Gastroesophageal sphincter (tissue), 4 donors: ENCODE measurements around the gene JCAD. TPM values are rescaled to one million over a fixed set of nuclear protein-coding genes. Genes with fewer than 3 reads are reported as not detected.

Experiments used
- ATAC-seq: fragments of 150-250 bp; one replicate; pipeline ENCODE4 v1.9.1; 2016; ENCODE audit warnings: mild to moderate bottlenecking, moderate library complexity
- H3K27ac ChIP-seq, 4 donors: fragments of 200-600 bp; sonication (generic) in 3 of 4; 1 replicate in 3 of 4; 2 replicates in 1 of 4; pipeline ENCODE4 v1.5.1; 2016 to 2019
- H3K27me3 ChIP-seq: fragments of 200-600 bp; sonication (generic); one replicate; pipeline ENCODE4 v1.5.1; 2019
- H3K36me3 ChIP-seq, 2 donors: fragments of 200-600 bp; sonication (generic); one replicate each; pipeline ENCODE4 v1.5.1; 2019; ENCODE audit warnings: control low read depth in 1 of 2
- H3K4me1 ChIP-seq, 3 donors: fragments of 200-600 bp; sonication (generic); 1 replicate in 2 of 3; 2 replicates in 1 of 3; pipeline ENCODE4 v1.5.1; 2016 to 2019; ENCODE audit warnings: control low read depth in 2 of 3
- H3K4me3 ChIP-seq, 2 donors: fragments of 200-600 bp; sonication (generic); one replicate each; pipeline ENCODE4 v1.5.1; 2019; ENCODE audit warnings: mild to moderate bottlenecking in 1 of 2, moderate library complexity in 1 of 2
- H3K9me3 ChIP-seq, 3 donors: fragments of 200-600 bp; sonication (generic); one replicate each; pipeline ENCODE4 v1.5.1; 2017 to 2019; ENCODE audit warnings: control low read depth in 2 of 3
- EP300 ChIP-seq: sonication (generic); formaldehyde crosslinking; IDR thresholded peaks from one replicate; pipeline ENCODE4 v1.6.1; 2017; ENCODE audit warnings: antibody characterized with exemption, mild to moderate bottlenecking
- POLR2A ChIP-seq, 2 donors: fragments of 450-650 bp; IDR thresholded peaks; one replicate each; pipeline ENCODE4 v1.6.1; 2017; ENCODE audit warnings: antibody characterized with exemption in 2 of 2, mild to moderate bottlenecking in 2 of 2, moderate library complexity in 1 of 2
- POLR2AphosphoS5 ChIP-seq: sonication (generic); formaldehyde crosslinking; IDR thresholded peaks from one replicate; pipeline ENCODE4 v1.6.1; 2017; ENCODE audit warnings: antibody characterized with exemption
- WGBS, 2 donors: methylation state at CpG; one replicate each; pipeline ENCODE4 v1.1.5; 2018; ENCODE audit warnings: low coverage in 1 of 2; 5-methylcytosine and 5-hydroxymethylcytosine counted together
- total RNA-seq, 4 donors: library from RNA; depleted of rRNA; stranded (reverse); fragments of >200 nt; gene quantifications; one replicate each; pipeline ENCODE4 v1.1.0, GENCODE V29; 2016
- TF ChIP-seq, protein P1 (sequence below), 4 experiments: fragments of 200-600 bp in 2 of 4; fragments of 450-650 bp in 2 of 4; sonication (generic) in 1 of 4; IDR thresholded peaks; one replicate each; pipeline ENCODE4 v1.5.1; 2017 to 2019; ENCODE audit warnings: antibody characterized with exemption in 4 of 4, mild to moderate bottlenecking in 2 of 4, moderate library complexity in 2 of 4

The JCAD gene
- total RNA-seq, 4 donors from 2014 or later: 21.0 to 66.8 (median 48.6) TPM

DNA sequence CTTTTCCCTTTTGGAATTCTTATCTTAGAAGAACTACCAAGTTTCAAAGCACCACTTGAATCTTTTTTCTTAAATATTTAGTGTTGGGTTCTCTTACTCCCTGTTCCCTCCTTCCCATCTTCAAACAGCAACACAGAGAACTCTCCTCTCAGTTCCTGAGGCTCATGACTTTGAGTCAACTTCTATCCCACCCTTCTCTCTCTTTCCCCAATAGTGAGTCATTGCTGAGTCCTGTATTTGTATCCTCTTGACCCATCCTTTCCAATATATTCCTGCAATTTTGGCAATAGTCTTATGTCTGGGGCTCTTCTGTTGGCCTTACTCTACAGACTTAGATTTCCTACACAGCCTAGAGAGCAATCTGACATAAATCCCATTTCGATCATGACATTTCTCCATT, 20.8 kb upstream of the JCAD start:
- no peaks in the 10 kb centered on the region for H3K9me3 ChIP-seq

DNA sequence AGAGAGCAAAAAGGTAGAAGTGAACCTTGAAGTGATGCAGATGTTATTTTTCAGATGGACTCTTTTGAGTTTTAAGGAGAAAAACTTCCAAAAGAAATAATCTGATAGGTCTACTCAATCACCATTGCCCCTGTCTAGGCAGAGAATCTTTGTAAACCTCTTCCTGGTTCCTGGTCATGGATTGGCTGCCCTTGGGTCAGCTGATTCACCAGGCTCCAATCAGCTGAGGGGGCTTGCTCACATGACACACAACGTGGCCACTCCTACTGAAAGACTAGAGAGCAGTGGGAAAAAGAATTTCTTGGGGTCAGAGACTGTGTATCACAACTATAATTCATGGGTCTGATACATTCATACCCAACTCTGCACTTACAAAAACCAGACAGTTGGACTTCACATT, 20.0 kb upstream of the JCAD start:
- no peaks in the 10 kb centered on the region for H3K4me1 ChIP-seq
- H3K9me3 ChIP-seq: no peaks in the 10 kb centered on the region
- WGBS, 2 donors: 86 to 100% methylated on average over 1 of the region's 1 CpG
- H3K27ac ChIP-seq: no peak overlapping the region
- no peak overlapping the region for H3K4me3 ChIP-seq
- TF ChIP-seq POLR2A (IDR thresholded peaks at IDR 0.05) (no peak), EP300 (no peak), POLR2AphosphoS5 (no peak)
- TF ChIP-seq, protein P1, sequence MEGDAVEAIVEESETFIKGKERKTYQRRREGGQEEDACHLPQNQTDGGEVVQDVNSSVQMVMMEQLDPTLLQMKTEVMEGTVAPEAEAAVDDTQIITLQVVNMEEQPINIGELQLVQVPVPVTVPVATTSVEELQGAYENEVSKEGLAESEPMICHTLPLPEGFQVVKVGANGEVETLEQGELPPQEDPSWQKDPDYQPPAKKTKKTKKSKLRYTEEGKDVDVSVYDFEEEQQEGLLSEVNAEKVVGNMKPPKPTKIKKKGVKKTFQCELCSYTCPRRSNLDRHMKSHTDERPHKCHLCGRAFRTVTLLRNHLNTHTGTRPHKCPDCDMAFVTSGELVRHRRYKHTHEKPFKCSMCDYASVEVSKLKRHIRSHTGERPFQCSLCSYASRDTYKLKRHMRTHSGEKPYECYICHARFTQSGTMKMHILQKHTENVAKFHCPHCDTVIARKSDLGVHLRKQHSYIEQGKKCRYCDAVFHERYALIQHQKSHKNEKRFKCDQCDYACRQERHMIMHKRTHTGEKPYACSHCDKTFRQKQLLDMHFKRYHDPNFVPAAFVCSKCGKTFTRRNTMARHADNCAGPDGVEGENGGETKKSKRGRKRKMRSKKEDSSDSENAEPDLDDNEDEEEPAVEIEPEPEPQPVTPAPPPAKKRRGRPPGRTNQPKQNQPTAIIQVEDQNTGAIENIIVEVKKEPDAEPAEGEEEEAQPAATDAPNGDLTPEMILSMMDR (IDR thresholded peaks at IDR 0.05): no peak
- no peaks in the 10 kb centered on the region for H3K27me3 ChIP-seq
- no peak for ATAC-seq
- no peaks in the 10 kb centered on the region for H3K36me3 ChIP-seq

More for the DNA sequence above, 20.8 kb upstream of the JCAD start:
- Histone ChIP-seq H3K4me1 (no peaks in the 10 kb centered on the region), H3K27ac (no peak overlapping the region), H3K27me3 (no peaks in the 10 kb centered on the region), H3K4me3 (no peak overlapping the region), H3K36me3 (no peaks in the 10 kb centered on the region)
- ATAC-seq: no peak
- TF ChIP-seq POLR2A (IDR thresholded peaks at IDR 0.05) (no peak), EP300 (no peak), POLR2AphosphoS5 (no peak)
- TF ChIP-seq, protein P1 (IDR thresholded peaks at IDR 0.05): no peak
- WGBS, 2 donors: 100% methylated on average over 1 of the region's 1 CpG

DNA sequence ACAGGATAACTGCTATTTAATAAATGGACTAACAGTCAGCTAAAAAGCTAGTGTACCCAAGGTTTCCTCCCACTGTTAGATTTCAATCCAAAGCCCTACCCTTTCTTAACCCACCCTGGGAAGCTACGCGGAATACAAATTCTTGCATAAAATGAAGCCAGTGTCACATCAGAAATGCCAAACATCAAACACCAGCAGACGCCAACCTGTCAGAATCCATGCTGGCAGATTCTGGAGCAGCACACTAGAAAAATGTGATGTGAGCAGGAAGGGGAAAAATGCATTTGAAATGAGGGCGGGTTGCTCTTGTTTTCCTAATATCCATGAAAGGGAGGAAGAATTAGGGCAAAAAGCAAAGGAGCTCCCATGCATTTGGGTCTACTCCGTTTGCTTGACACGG, 16.1 kb upstream of the JCAD start:
- no peaks in the 10 kb centered on the region for H3K9me3 ChIP-seq
- WGBS, 2 donors: 78 to 88% methylated on average over 3 to 6 of the region's 6 CpGs
- no peaks in the 10 kb centered on the region for H3K36me3 ChIP-seq
- H3K4me3 ChIP-seq: no peak overlapping the region
- no peak for ATAC-seq
- no peaks in the 10 kb centered on the region for H3K4me1 ChIP-seq
- TF ChIP-seq POLR2A (IDR thresholded peaks at IDR 0.05): no peak
- TF ChIP-seq POLR2AphosphoS5: no peak
- H3K27me3 ChIP-seq: no peaks in the 10 kb centered on the region
- H3K27ac ChIP-seq: no peak overlapping the region

DNA sequence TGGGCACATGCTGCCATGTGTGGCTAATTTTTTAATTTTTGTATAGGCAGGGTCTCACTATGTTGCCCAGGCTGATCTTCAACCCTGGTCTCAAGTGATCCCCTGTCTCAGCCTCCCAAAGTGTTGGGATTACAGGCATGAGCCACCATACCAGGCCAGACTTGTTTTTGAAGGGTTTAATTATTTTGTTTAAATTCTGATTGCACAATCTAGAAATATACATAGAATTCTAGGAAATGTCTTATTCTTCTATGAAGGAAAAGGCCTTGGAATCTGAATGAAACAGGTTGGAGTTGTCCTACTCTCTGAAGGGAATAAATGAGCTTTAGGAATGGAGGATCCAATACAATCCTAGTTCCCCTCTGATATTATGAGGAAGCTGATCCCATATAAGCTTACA, 15.5 kb upstream of the JCAD start:
- no peaks in the 10 kb centered on the region for H3K36me3 ChIP-seq
- H3K27ac ChIP-seq: no peak overlapping the region
- ATAC-seq: no peak
- no peaks in the 10 kb centered on the region for H3K9me3 ChIP-seq
- no peaks in the 10 kb centered on the region for H3K4me1 ChIP-seq
- TF ChIP-seq, protein P1 (IDR thresholded peaks at IDR 0.05): no peak
- TF ChIP-seq POLR2A (IDR thresholded peaks at IDR 0.05) (no peak), EP300 (no peak), POLR2AphosphoS5 (no peak)
- no peaks in the 10 kb centered on the region for H3K27me3 ChIP-seq
- H3K4me3 ChIP-seq: no peak overlapping the region

DNA sequence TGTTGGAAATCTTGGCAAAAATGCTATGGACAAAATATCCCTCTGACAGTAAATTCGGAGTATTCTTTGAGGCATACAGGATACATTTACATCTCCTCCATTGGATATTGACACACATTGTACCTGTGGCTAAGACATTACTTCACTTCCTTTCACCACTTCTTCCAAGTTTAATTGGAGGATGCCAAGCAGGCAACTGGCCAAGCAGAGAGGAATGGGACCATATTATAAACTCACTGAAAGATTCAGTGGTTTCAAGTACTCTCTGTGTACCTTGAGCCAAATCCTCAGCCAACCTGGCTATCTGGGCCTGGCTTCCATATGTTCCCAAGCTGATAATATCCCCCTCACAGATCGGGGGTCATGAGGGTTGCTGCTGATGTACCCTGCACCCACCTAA, 14.7 kb upstream of the JCAD start:
- H3K4me1 ChIP-seq: no peaks in the 10 kb centered on the region
- no peaks in the 10 kb centered on the region for H3K36me3 ChIP-seq
- WGBS, 2 donors: 75 to 87% methylated on average over 1 to 2 of the region's 2 CpGs
- H3K4me3 ChIP-seq: no peak overlapping the region
- H3K27me3 ChIP-seq: no peaks in the 10 kb centered on the region
- TF ChIP-seq POLR2AphosphoS5 (no peak), POLR2A (IDR thresholded peaks at IDR 0.05) (no peak), EP300 (no peak)
- TF ChIP-seq, protein P1 (IDR thresholded peaks at IDR 0.05): no peak
- ATAC-seq: no peak
- no peaks in the 10 kb centered on the region for H3K9me3 ChIP-seq
- no peak overlapping the region for H3K27ac ChIP-seq

DNA sequence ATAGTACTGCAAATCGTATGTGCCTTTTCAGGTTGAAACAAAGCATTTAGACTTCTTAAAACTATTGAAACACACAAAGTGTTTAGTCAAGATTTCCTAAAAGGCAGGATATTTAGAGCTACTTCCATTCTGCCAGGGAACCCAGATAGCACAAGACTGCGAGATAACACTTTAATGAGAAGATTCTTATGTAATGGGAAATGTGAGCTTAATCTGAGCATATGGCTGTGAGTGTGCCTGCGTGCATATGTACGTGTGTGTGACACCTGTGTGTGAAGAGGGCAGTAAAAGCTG, 14.3 kb upstream of the JCAD start:
- no peaks in the 10 kb centered on the region for H3K9me3 ChIP-seq
- H3K4me1 ChIP-seq: no peaks in the 10 kb centered on the region
- TF ChIP-seq EP300 (no peak), POLR2A (IDR thresholded peaks at IDR 0.05) (no peak), POLR2AphosphoS5 (no peak)
- TF ChIP-seq, protein P1 (IDR thresholded peaks at IDR 0.05): no peak
- no peak overlapping the region for H3K4me3 ChIP-seq
- no peaks in the 10 kb centered on the region for H3K27me3 ChIP-seq
- ATAC-seq: no peak
- no peak overlapping the region for H3K27ac ChIP-seq
- 69 to 100% methylated on average over 4 of the region's 4 CpGs for WGBS, 2 donors
- no peaks in the 10 kb centered on the region for H3K36me3 ChIP-seq
